Measurements from ENCODE around the gene CUL5.
"Not testable (repeated sequence)": the region's sequence is repeated elsewhere in the genome, so short reads cannot be mapped to it uniquely, and the experiment has no call there.

The CUL5 gene

GRCh38 chr11:108117746-108118371, 109.2 kb downstream of the CUL5 start:
- DNase-seq = no peak

- not testable (repeated sequence) for DNase-seq
Measured at GRCh38 chr11:108120936-108121273, 112.2 kb downstream of the CUL5 start.

GRCh38 chr11:108121274-108122155, 112.8 kb downstream of the CUL5 start, which contains the start of gene ACAT1:
TSS of gene ACAT1 (plus strand) at chr11:108121567. CDS start at chr11:108121607, 40 bp downstream.
- peak; percentile 97 for DNase-seq

- DNase-seq = no peak
Measured at GRCh38 chr11:108122166-108122628, 113.5 kb downstream of the CUL5 start.

- DNase-seq = no peak
Measured at GRCh38 chr11:108125096-108125495, 116.4 kb downstream of the CUL5 start.

- DNase-seq = no peak
Measured at GRCh38 chr11:108128772-108129171, 120.1 kb downstream of the CUL5 start.

GRCh38 chr11:108131993-108132392, 123.3 kb downstream of the CUL5 start:
- no peak for DNase-seq

GRCh38 chr11:108132993-108133538, 124.4 kb downstream of the CUL5 start:
- DNase-seq = not testable (repeated sequence)

- no peak for DNase-seq
Measured at GRCh38 chr11:108135845-108136544, 127.3 kb downstream of the CUL5 start.

- no peak for DNase-seq
Measured at GRCh38 chr11:108137212-108137611, 128.5 kb downstream of the CUL5 start.

GRCh38 chr11:108142304-108142703, 133.6 kb downstream of the CUL5 start:
- no peak for DNase-seq

- DNase-seq = no peak
Measured at GRCh38 chr11:108144615-108145014, 135.9 kb downstream of the CUL5 start.

- DNase-seq = no peak
Measured at GRCh38 chr11:108147150-108147549, 138.5 kb downstream of the CUL5 start.

GRCh38 chr11:108148556-108148955, 139.9 kb downstream of the CUL5 start:
- DNase-seq = no peak

GRCh38 chr11:108154591-108154990, 145.9 kb downstream of the CUL5 start:
- no peak for DNase-seq

Data from femur (tissue), 1 donor.